Activated T-helper 1 cell treated with anti-CD3 and anti-CD28 coated beads, Interleukin-2, amount 50 U/mL, for 16 hours (primary cell): ENCODE results near the gene YAE1.

Experiments used
- DNase-seq, 2 donors: peaks; one replicate each; pipeline ENCODE4 v3.0.0-alpha.2; 2020; ENCODE audit warnings: low read depth in 1 of 2, low spot score in 1 of 2

YAE1 gene

DNA sequence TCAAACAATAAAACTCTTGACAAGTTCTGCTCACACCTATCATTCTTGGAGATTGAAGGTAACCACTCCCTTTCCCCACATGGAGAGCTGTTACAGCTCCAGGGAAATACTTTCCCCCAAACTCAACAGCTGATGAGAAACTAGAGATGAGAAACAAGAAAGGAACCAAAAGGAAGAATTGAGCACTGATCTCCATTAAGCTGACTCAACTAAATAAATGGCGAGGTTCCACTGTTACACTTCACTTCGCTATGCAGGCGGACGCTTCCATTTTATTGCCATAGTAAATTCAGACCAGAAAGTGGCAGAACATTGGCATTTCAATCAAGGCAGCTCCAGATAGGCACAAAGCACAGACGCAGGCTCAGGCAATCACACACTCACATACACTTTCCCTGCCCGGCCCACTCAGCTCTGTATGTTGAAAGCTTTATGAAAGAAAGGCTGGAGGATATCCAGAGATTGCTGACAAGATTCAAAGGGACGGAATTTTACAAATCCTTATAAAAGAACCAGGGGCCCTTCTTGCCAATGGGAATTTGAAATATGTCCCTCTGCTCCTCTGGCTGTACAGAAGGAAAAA lies 11.5 kb upstream of the YAE1 start:
- no peak for DNase-seq

GRCh38 chr7:39557222-39557621 lies 9.0 kb upstream of the YAE1 start:
- DNase-seq: no peak

- no peak for DNase-seq
Observed at GRCh38 chr7:39557911-39558310, 8.3 kb upstream of the YAE1 start.

DNA sequence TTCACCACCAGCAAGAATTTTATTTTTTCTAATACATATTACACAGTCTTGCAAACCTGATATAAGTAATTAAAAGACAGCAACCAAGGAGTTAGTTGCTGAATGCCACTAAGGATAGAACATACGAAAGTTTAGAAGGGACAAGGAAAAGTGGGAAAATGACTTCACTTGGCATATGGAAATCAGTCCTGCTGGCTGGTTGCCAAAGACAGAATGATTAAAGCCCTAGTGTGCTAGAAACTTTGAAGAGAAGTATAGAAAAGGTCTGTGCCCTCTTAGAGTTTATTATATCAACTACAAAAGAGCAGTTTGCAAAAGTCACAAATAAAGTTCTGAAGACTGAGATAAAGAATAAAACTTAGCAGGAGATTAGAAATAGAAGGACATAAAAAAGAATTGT lies 5.8 kb upstream of the YAE1 start:
- no peak for DNase-seq

DNA sequence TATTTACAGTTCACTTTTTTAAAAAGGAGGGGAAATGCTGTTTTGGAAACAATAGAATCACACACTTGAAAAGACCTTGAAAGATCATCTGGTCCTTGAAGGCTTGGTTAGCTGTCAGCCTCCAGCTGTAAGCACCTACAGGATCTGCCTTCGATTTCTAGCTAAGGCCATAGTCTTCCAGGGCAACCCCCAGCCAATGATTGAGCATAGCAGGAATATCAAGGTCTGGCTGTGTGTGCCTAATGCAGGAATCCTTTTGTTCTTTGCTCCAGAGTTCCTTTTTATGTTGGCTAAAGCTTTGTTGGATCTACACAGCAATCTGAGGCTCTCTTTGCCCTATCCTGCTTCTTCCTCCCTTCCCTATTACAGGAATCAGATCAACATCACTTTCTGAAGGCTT lies 5.2 kb upstream of the YAE1 start:
- DNase-seq: no peak

- DNase-seq: no peak
Observed at GRCh38 chr7:39565538-39565937, 666 bp upstream of the YAE1 start.

GRCh38 chr7:39567294-39567693 lies 1.1 kb downstream of the YAE1 start:
- no peak for DNase-seq

DNA sequence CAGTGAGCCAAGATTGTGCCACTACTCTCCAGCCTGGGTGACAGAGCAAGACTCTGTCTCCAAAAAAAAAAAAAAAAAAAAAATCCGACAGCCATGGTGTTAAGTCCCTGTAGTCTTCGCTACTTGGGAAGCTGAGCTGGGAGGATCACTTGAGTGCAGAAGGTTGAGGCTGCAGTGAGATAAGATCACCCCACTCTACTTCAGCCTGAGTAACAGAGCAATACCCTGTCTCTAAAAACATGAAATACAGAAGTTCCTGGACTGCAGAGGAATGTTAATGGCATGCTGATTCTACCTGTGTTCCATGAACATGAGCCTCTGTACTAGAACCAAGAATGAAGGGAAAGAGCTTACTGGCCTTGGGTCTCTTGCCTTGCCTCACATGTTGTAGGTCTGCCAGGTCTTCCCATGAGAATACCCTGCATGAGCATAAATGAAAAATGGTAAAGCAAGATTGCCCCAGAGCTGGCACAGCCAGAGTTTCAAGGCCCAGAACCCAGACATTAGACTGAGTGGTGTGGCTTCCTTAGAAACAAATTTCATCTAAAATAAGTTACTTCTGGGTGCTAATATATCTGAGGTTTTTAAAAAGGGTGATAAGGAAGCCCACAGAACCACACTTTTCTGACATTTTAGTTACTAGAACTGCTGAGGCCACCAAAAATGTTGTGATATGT lies 8.6 kb downstream of the YAE1 start:
- DNase-seq: no peak

- no peak for DNase-seq
Observed at GRCh38 chr7:39577229-39577874, 11.1 kb downstream of the YAE1 start.

DNA sequence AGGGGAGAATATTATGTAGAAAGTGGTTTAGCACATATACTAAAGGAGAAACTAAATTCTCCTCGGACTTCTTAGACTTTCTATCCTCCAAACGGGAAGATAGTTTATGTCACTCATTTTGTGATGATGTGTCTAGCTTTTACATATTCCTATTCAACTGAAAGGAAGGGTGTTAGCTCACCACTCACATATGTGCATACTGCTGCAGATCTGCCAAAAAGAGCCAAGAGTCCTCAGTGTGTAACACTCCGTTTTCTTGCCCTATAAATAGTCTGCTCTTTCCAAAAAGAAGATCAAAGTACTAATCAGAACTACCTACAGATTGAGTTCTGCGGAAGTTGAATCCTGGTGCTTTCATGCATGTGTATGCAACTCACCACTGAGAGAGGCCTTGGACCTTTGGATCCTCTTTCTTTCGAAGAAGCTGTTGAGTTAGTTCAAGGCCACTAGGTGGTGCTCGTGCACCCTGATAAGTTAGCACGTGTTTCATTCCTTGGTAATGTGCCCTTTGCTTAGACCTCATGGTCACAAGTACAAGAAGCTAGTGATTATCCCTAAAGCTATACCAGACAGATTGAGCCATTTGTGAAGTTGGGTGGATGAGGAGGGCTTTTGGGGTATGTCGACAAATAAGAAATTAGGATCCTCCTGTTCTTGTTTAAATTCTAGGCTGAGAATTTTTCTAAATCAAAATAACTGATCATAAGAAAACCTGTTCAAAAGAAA lies 14.1 kb downstream of the YAE1 start:
- DNase-seq: peak; percentile 34 to 53

DNA sequence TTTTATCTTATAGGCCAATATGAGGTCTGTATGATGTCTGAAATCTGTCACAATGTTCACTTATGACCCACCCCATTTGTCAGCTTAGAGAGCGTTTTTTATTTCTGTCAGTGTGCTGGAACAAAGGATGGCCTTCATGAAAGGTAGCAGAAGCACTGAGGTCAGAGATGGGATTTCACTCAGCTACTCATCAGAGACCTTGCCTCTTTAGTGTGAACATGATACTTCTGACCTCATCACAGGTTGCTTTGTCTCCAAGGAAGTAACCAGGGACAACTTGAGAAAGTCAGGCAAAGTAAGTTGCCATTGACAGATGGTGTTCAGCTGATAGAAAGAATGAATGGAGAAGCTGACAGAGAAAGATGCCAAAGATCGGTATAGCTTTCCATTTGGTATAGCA lies 16.3 kb downstream of the YAE1 start:
- DNase-seq: no peak

GRCh38 chr7:39583539-39583938 lies 17.3 kb downstream of the YAE1 start:
- no peak for DNase-seq

DNA sequence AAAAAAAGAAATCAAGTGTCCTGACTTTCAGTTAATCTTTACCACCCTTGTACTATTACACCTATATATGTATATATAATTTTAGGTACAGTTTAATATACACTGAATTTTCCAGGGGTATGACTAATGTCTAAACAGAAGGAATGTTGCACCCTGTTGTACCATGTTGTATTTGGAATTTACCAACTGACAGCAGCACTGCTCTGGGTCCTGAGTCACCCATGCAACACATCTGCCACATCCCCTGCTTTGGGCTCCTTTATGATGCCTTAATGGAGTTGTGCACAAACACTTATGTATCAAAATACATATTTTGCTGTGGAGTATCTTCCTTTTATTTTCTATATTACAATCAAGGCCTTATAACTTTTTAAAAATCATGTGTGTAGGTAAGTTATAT lies 21.2 kb downstream of the YAE1 start:
- DNase-seq: no peak

- no peak for DNase-seq
Observed at GRCh38 chr7:39588416-39588815, 22.2 kb downstream of the YAE1 start.

GRCh38 chr7:39589323-39590111 lies 23.3 kb downstream of the YAE1 start:
- peak in 1 of 2 donors; percentile 40 for DNase-seq

- no peak for DNase-seq
Observed at GRCh38 chr7:39592586-39592985, 26.4 kb downstream of the YAE1 start.

GRCh38 chr7:39594988-39595620 lies 28.9 kb downstream of the YAE1 start:
- no peak for DNase-seq

- DNase-seq: no peak
Observed at GRCh38 chr7:39602351-39602750, 36.1 kb downstream of the YAE1 start.

DNA sequence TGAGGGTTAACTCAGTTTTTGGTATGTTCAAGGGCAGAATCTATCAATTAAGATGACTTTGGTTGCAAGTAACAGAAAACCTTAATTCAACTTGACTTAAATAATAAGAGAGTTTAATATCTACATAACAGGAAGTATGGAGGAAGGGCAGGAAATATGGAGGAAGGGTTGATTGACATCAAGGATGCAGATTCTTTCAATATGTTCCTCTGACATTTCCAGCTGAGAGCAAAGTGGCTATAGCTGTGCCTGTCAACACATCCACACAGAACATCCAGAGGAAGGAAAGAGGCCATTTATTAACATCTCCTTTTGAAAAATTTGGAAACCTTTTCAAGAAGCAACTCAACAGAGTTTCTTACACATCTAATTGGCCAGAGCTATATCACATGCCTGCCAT lies 37.7 kb downstream of the YAE1 start:
- DNase-seq: no peak

DNA sequence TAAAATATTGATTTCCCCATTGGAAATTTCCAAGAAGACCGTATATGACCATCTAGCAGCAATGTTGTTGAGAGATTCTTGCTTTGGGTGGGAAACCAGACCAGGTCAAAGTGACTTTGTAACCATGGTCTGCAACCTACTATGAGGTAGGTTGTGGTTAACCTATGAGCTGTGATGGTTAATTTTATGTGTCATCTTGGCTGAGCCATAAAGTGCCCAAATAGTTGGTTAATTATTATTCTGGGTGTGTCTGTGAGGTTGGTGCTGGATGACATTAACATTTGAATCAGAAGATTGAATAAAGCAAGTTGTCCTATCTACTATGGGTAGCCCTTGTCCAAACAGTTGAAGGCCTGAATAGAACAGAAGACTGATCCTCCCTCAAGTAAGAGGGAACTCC lies 38.9 kb downstream of the YAE1 start:
- DNase-seq: no peak

DNA sequence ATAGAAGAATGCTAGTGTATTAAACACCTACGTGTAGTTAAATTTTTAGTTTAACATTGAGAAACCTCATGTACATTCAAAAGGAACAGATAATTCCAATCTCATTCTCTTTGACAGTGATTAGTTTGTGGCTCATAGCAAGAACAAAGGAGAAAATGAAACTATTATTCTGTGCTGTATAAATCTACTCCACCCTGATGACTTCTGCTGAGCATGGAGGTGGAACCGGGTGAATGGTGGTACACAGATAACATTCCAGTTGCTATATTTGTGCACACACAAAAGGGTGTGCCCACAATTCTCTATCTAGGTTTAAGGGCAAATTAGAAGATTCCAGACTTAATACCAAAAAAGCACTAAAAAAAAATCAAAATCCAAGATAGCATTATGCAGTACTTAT lies 40.1 kb downstream of the YAE1 start:
- DNase-seq: no peak
